ENCODE data around the gene TRIM29.

GRCh38 chr11:120074076-120074475 lies 63.8 kb downstream of the TRIM29 start:
- TF ChIP-seq EZH2 (IDR thresholded peaks at IDR 0.05; ENCODE audit: insufficient read depth, low read length), result no peak
- no peak for TF ChIP-seq CTCF (IDR thresholded peaks at IDR 0.05; ENCODE audit: insufficient read depth, low read depth, low read length)
